Measurements from ENCODE around the gene LONP2. TPM values are rescaled to one million over a fixed set of nuclear protein-coding genes. Genes with fewer than 3 reads are reported as not detected.

Gene LONP2
- total RNA-seq, 1 experiment from 2014 or later: 55.6 TPM

DNA sequence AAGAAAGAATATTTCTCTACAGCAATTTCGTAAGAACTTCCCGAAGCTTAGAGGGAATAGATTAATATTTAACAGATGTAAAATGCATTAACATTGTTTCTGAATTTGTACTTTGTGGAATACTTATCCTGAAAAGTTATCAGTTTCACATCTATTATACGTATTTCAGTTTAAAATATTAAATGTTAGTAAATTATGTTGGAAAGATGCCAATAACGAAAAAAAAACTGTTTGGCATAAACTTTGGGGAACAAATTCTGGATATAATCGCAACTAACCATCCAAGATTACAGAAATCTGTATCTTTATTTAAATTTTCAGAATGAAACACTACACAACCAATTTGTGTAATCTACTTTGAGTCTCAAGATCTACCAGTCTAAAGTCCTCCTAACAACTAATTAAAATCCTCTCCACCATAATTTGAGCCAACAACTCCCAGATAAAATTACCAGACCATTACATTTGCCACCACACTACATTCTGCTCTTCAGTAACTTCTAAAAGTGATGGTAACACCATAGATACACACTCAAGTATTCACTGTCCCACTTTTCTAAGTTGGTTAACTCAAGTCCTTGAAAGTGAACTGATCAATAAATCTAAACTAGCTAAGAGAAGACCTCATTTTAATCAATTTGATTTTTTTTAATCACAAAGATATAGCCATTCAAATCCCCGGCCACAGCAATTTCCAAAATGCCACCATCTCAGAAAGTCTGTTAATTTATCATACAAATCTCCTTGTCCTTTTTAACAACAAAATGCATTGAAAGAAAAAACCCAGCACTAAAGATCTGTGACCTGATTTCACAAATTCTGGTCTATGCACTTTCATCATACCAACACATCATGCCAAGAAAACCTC lies 139.1 kb downstream of the LONP2 start:
- H3K4me1 Mint-ChIP-seq (ENCODE audit: insufficient read depth, unreplicated experiment): peaks cover 35% of the 10 kb centered on the region
- peak overlapping the region; percentile 88 for H3K4me3 Mint-ChIP-seq (ENCODE audit: unreplicated experiment)
- TF ChIP-seq, protein P1, sequence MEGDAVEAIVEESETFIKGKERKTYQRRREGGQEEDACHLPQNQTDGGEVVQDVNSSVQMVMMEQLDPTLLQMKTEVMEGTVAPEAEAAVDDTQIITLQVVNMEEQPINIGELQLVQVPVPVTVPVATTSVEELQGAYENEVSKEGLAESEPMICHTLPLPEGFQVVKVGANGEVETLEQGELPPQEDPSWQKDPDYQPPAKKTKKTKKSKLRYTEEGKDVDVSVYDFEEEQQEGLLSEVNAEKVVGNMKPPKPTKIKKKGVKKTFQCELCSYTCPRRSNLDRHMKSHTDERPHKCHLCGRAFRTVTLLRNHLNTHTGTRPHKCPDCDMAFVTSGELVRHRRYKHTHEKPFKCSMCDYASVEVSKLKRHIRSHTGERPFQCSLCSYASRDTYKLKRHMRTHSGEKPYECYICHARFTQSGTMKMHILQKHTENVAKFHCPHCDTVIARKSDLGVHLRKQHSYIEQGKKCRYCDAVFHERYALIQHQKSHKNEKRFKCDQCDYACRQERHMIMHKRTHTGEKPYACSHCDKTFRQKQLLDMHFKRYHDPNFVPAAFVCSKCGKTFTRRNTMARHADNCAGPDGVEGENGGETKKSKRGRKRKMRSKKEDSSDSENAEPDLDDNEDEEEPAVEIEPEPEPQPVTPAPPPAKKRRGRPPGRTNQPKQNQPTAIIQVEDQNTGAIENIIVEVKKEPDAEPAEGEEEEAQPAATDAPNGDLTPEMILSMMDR (IDR thresholded peaks at IDR 0.05; ENCODE audit: unreplicated experiment): no peak
- no peaks in the 10 kb centered on the region for H3K27me3 Mint-ChIP-seq (ENCODE audit: insufficient read depth, unreplicated experiment)
- no TSS peak for BruUV-seq (replicated peaks)
- POLR2A ChIA-PET: interaction anchor here (0.6 to 5.8 kb wide), 24 partner anchors 8 to 1811 kb away, joined by 3 to 157 read pairs (median 4); partner anchors contain the start of gene LONP2
- peak overlapping the region; percentile 94 for H3K27ac Mint-ChIP-seq (ENCODE audit: low read depth, unreplicated experiment)
- H3K9me3 Mint-ChIP-seq (ENCODE audit: unreplicated experiment): no peaks in the 10 kb centered on the region
- intact Hi-C loops (cut with micrococcal nuclease): loop anchor here (1.0 to 10.0 kb wide), 2 partner anchors 17 to 62 kb away; no protein-coding TSS in a partner anchor
- no peaks in the 10 kb centered on the region for H3K36me3 Mint-ChIP-seq (ENCODE audit: insufficient read depth, unreplicated experiment)
- CTCF ChIA-PET: interaction anchor here (0.5 to 1.8 kb wide), 7 partner anchors 17 to 143 kb away, joined by 3 to 8 read pairs (median 3); no protein-coding TSS in a partner anchor
- DNase-seq (ENCODE audit: unreplicated experiment): no peak

DNA sequence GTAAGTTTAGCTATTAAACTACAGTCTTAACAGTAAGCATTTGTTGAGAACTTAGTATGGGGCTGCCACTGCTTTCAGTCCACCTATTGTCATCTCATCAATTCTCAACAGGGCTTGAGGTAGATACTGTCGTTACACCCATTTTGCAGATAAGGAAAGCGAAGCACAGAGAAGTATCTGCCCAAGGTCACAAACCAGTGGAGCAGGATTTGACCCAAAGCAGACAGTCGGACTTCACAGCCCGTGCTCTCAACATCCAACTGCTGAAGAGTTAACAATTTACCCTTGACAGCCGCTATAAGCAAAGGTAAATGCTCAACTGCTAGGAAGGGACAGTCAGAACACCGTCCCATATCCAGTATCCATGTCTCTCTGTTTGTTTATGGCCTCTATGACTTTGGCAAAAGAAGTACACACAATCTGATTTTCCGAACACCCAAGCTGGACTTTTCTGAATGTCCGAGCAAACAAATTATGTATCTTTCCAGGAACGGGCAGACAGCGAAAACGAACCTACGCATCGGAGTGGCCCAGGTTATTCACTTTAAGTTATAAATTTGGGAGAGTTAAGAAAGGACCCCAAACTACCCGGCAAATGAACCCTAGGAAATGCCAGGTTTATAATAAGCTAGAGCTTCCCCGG lies 139.9 kb downstream of the LONP2 start:
- no peaks in the 10 kb centered on the region for H3K36me3 Mint-ChIP-seq (ENCODE audit: insufficient read depth, unreplicated experiment)
- peak overlapping the region; percentile 88 for H3K4me3 Mint-ChIP-seq (ENCODE audit: unreplicated experiment)
- peak; percentile 46 for DNase-seq (ENCODE audit: unreplicated experiment)
- ChIA-PET CTCF (interaction anchor here (0.5 to 1.8 kb wide), 7 partner anchors 9 to 142 kb away, joined by 3 to 8 read pairs (median 3); no protein-coding TSS in a partner anchor), POLR2A (interaction anchor here (0.7 to 5.8 kb wide), 24 partner anchors 9 to 1358 kb away, joined by 3 to 157 read pairs (median 4); partner anchors contain the start of gene LONP2)
- no peaks in the 10 kb centered on the region for H3K27me3 Mint-ChIP-seq (ENCODE audit: insufficient read depth, unreplicated experiment)
- intact Hi-C loops (cut with micrococcal nuclease): loop anchor here (1.0 to 10.0 kb wide), 3 partner anchors 18 to 142 kb away; no protein-coding TSS in a partner anchor
- BruUV-seq (replicated peaks): TSS peak; percentile 55
- H3K4me1 Mint-ChIP-seq (ENCODE audit: insufficient read depth, unreplicated experiment): peaks cover 28% of the 10 kb centered on the region
- peak overlapping the region; percentile 94 for H3K27ac Mint-ChIP-seq (ENCODE audit: low read depth, unreplicated experiment)
- TF ChIP-seq, protein P1 (IDR thresholded peaks at IDR 0.05; ENCODE audit: unreplicated experiment): no peak
- no peaks in the 10 kb centered on the region for H3K9me3 Mint-ChIP-seq (ENCODE audit: unreplicated experiment)

- CTCF ChIA-PET: interaction anchor here (0.9 to 1.8 kb wide), 3 partner anchors 9 to 26 kb away, joined by 3 to 8 read pairs (median 6); no protein-coding TSS in a partner anchor
These were observed 140.6 kb downstream of the LONP2 start for GRCh38 chr16:48384520-48385252.

More at GRCh38 chr16:48384520-48385252, 140.6 kb downstream of the LONP2 start:
- TF ChIP-seq, protein P1 (IDR thresholded peaks at IDR 0.05; ENCODE audit: unreplicated experiment): no peak
- BruUV-seq (replicated peaks): no TSS peak
- H3K36me3 Mint-ChIP-seq (ENCODE audit: insufficient read depth, unreplicated experiment): no peaks in the 10 kb centered on the region
- H3K4me1 Mint-ChIP-seq (ENCODE audit: insufficient read depth, unreplicated experiment): peaks cover 21% of the 10 kb centered on the region
- H3K27ac Mint-ChIP-seq (ENCODE audit: low read depth, unreplicated experiment): peak overlapping the region; percentile 94
- no peaks in the 10 kb centered on the region for H3K9me3 Mint-ChIP-seq (ENCODE audit: unreplicated experiment)
- intact Hi-C loops (cut with micrococcal nuclease): loop anchor here (1.0 to 10.0 kb wide), 3 partner anchors 31 to 142 kb away; no protein-coding TSS in a partner anchor
- peak; percentile 36 for DNase-seq (ENCODE audit: unreplicated experiment)
- POLR2A ChIA-PET: interaction anchor here (0.8 to 5.8 kb wide), 31 partner anchors 8 to 238 kb away, joined by 3 to 157 read pairs (median 5); partner anchors contain the start of gene LONP2
- peak overlapping the region; percentile 88 for H3K4me3 Mint-ChIP-seq (ENCODE audit: unreplicated experiment)
- no peaks in the 10 kb centered on the region for H3K27me3 Mint-ChIP-seq (ENCODE audit: insufficient read depth, unreplicated experiment)

All from MCF 10A (cell line).